Panc1 (cell line): ENCODE results near the gene PLPP4. TPM values are rescaled to one million over a fixed set of nuclear protein-coding genes. Genes with fewer than 3 reads are reported as not detected.

Source experiments
- ATAC-seq: fragments of 200-7000 bp; cut with Tn5 transposase; 2 replicates; pipeline ENCODE4 v1.9.1; 2020; ENCODE audit warnings: mild to moderate bottlenecking, moderate library complexity
- BruUV-seq: library from RNA; stranded (reverse); fragments of 400-500 nt; replicated peaks from 2 replicates; lab custom pipeline; 2021; lab: Mats Ljungman, UMichigan
- CTCF ChIA-PET: fragments of 300-600 bp; sonication (Branson Sonifier 250); formaldehyde crosslinking; loops from one replicate; lab custom pipeline; 2022; ENCODE audit warnings: antibody characterized with exemption; lab: Charles Lee
- POLR2A ChIA-PET: fragments of 300-600 bp; sonication (Branson Sonifier 250); formaldehyde crosslinking; loops from one replicate; lab custom pipeline; 2022; ENCODE audit warnings: antibody characterized with exemption; lab: Charles Lee
- DNase-seq: peaks from one replicate; pipeline ENCODE4 v3.0.0-alpha.2; 2010; ENCODE audit warnings: low read depth, low spot score
- H3K27ac ChIP-seq: 2 replicates; pipeline ENCODE4 v1.5.1; 2011; ENCODE audit warnings: mild to moderate bottlenecking, low read length, inconsistent platforms
- H3K27me3 ChIP-seq: fragments of 200-500 bp; sonication (Bioruptor generic); 2 replicates; pipeline ENCODE4 v1.6.0; 2014; ENCODE audit warnings: low read length, inconsistent platforms; ENCODE audit not compliant: control insufficient read depth, insufficient read depth
- H3K36me3 ChIP-seq: fragments of 200-500 bp; sonication (Bioruptor generic); 2 replicates; pipeline ENCODE4 v1.5.1; 2014; ENCODE audit warnings: inconsistent platforms, mild to moderate bottlenecking, low read length, moderate library complexity; ENCODE audit not compliant: control insufficient read depth, insufficient read depth
- H3K4me1 ChIP-seq: 2 replicates; pipeline ENCODE4 v1.5.1; 2011; ENCODE audit warnings: inconsistent platforms, mild to moderate bottlenecking, low read length, moderate library complexity; ENCODE audit not compliant: control insufficient read depth, insufficient read depth
- H3K4me3 ChIP-seq, 2 experiments: 2 replicates each; pipeline ENCODE4 v1.5.1; 2011 to 2012; ENCODE audit warnings: low read depth in 2 of 2, low read length in 2 of 2, mild to moderate bottlenecking in 2 of 2, inconsistent platforms in 1 of 2, moderate library complexity in 1 of 2
- H3K9me3 ChIP-seq: fragments of 200-500 bp; sonication (Bioruptor generic); 2 replicates; pipeline ENCODE4 v1.5.1; 2014; ENCODE audit warnings: low read depth, mild to moderate bottlenecking, inconsistent platforms, low read length, moderate library complexity; ENCODE audit not compliant: control insufficient read depth, insufficient read depth
- POLR2AphosphoS5 ChIP-seq: IDR thresholded peaks from 2 replicates; pipeline ENCODE4 v1.6.1; 2012; ENCODE audit warnings: mild to moderate bottlenecking, low read depth, low read length, moderate library complexity
- SIN3A ChIP-seq: IDR thresholded peaks from 2 replicates; pipeline ENCODE4 v1.6.1; 2012; ENCODE audit warnings: low read depth, mild to moderate bottlenecking, low read length, moderate library complexity, borderline replicate concordance; ENCODE audit not compliant: insufficient read depth
- TCF7L2 ChIP-seq: IDR thresholded peaks from 2 replicates; pipeline ENCODE4 v1.6.1; 2011; ENCODE audit warnings: mild to moderate bottlenecking, low read depth, low read length, inconsistent platforms
- in situ Hi-C: cut with HindIII; loops from 2 replicates; pipeline ENCODE4 v1.10.0; 2016; ENCODE audit warnings: low sequenced_read_pairs, low pct_unique_long_range_greater_than_20kb
- intact Hi-C: fragments of 100-400 bp; cut with micrococcal nuclease; formaldehyde crosslinking; loops from one replicate; pipeline ENCODE4 v1.10.0; 2022; ENCODE audit not compliant: unreplicated experiment
- total RNA-seq: library from RNA; stranded (reverse); gene quantifications from one replicate; pipeline ENCODE4 v1.2.1, GENCODE V29; 2021; ENCODE audit not compliant: unreplicated experiment
- TF ChIP-seq, protein P1 (sequence below), 2 experiments: IDR thresholded peaks; 2 replicates each; pipeline ENCODE4 v1.6.1; 2011 to 2012; ENCODE audit warnings: low read depth in 2 of 2, control low read depth in 1 of 2, low read length in 1 of 2, mild to moderate bottlenecking in 1 of 2, moderate library complexity in 1 of 2; ENCODE audit not compliant: insufficient read depth in 1 of 2
- TF ChIP-seq, protein P2 (sequence below): fragments of 450-650 bp; IDR thresholded peaks from 2 replicates; pipeline ENCODE4 v1.5.1; 2017; ENCODE audit warnings: mild to moderate bottlenecking

The PLPP4 gene
- total RNA-seq, 1 experiment from 2014 or later, result 0.18 TPM

DNA sequence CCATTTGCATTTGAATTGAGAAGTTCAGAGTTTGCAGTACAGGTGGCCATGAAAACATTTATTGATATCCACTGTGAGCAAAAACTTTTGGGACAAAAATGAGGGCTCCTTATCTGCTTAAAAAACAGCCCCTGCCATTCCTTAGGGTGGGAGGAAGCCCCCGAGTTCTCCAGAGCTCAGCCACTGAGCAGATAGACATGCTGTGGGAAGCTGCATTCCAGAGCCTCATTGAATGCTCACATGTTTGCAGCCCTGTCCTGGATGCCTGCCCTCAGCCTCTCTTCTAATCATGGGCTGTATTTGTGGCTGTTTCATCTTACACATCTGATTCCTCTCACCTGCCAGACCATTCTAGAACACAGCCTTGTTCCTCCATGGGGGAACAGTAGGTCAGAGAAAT lies 33.3 kb downstream of the PLPP4 start:
- BruUV-seq, result no TSS peak
- TF ChIP-seq POLR2AphosphoS5 (no peak), TCF7L2 (no peak), SIN3A (no peak)
- TF ChIP-seq, protein P1, sequence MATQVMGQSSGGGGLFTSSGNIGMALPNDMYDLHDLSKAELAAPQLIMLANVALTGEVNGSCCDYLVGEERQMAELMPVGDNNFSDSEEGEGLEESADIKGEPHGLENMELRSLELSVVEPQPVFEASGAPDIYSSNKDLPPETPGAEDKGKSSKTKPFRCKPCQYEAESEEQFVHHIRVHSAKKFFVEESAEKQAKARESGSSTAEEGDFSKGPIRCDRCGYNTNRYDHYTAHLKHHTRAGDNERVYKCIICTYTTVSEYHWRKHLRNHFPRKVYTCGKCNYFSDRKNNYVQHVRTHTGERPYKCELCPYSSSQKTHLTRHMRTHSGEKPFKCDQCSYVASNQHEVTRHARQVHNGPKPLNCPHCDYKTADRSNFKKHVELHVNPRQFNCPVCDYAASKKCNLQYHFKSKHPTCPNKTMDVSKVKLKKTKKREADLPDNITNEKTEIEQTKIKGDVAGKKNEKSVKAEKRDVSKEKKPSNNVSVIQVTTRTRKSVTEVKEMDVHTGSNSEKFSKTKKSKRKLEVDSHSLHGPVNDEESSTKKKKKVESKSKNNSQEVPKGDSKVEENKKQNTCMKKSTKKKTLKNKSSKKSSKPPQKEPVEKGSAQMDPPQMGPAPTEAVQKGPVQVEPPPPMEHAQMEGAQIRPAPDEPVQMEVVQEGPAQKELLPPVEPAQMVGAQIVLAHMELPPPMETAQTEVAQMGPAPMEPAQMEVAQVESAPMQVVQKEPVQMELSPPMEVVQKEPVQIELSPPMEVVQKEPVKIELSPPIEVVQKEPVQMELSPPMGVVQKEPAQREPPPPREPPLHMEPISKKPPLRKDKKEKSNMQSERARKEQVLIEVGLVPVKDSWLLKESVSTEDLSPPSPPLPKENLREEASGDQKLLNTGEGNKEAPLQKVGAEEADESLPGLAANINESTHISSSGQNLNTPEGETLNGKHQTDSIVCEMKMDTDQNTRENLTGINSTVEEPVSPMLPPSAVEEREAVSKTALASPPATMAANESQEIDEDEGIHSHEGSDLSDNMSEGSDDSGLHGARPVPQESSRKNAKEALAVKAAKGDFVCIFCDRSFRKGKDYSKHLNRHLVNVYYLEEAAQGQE (IDR thresholded peaks at IDR 0.05; ENCODE audit: insufficient read depth in 1 of 2, low read depth in 2 of 2, low read length in 1 of 2), result no peak
- TF ChIP-seq, protein P2, sequence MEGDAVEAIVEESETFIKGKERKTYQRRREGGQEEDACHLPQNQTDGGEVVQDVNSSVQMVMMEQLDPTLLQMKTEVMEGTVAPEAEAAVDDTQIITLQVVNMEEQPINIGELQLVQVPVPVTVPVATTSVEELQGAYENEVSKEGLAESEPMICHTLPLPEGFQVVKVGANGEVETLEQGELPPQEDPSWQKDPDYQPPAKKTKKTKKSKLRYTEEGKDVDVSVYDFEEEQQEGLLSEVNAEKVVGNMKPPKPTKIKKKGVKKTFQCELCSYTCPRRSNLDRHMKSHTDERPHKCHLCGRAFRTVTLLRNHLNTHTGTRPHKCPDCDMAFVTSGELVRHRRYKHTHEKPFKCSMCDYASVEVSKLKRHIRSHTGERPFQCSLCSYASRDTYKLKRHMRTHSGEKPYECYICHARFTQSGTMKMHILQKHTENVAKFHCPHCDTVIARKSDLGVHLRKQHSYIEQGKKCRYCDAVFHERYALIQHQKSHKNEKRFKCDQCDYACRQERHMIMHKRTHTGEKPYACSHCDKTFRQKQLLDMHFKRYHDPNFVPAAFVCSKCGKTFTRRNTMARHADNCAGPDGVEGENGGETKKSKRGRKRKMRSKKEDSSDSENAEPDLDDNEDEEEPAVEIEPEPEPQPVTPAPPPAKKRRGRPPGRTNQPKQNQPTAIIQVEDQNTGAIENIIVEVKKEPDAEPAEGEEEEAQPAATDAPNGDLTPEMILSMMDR, result no peak
- H3K27ac ChIP-seq, result no peak overlapping the region
- no peak overlapping the region for H3K4me3 ChIP-seq
- ChIA-PET CTCF (no interaction called here), POLR2A (no interaction called here)
- no peaks in the 10 kb centered on the region for H3K4me1 ChIP-seq
- no peaks in the 10 kb centered on the region for H3K36me3 ChIP-seq
- in situ Hi-C loops, result no loop called here
- no peaks in the 10 kb centered on the region for H3K9me3 ChIP-seq
- DNase-seq, result no peak
- H3K27me3 ChIP-seq, result no peaks in the 10 kb centered on the region; the same call in none of the 2 replicates
- ATAC-seq, result no peak
- intact Hi-C loops, result no loop called here

DNA sequence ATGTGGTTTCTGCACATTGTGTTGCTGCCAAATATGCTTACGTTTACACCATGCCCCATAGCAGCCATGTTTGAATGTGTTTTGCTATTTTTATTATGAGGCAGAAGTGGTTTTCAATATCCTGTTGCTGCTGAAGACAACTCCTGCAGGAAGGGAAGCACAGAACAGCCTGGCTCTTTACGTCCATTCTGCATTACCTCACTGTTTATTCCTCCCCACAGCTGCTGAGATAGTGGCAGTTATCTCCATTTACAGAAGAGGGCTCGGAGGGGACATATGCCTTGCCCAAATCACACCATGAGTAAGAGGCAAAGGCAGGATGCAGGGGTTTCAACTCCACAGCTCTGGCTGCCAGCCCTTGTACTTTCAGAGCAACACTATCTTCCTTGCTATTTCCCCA lies 35.3 kb downstream of the PLPP4 start:
- BruUV-seq, result no TSS peak
- no peaks in the 10 kb centered on the region for H3K36me3 ChIP-seq
- H3K27me3 ChIP-seq, result no peaks in the 10 kb centered on the region; the same call in none of the 2 replicates
- ATAC-seq, result no peak
- no peak for TF ChIP-seq SIN3A
- no peak for TF ChIP-seq POLR2AphosphoS5
- TF ChIP-seq, protein P2, result no peak
- no peak for TF ChIP-seq TCF7L2
- TF ChIP-seq, protein P1 (IDR thresholded peaks at IDR 0.05; ENCODE audit: insufficient read depth in 1 of 2, low read depth in 2 of 2, low read length in 1 of 2), result no peak
- no peak for DNase-seq
- H3K4me1 ChIP-seq, result no peaks in the 10 kb centered on the region
- ChIA-PET CTCF (no interaction called here), POLR2A (no interaction called here)
- H3K4me3 ChIP-seq, result no peak overlapping the region
- in situ Hi-C loops, result no loop called here
- no peak overlapping the region for H3K27ac ChIP-seq
- H3K9me3 ChIP-seq, result no peaks in the 10 kb centered on the region
- intact Hi-C loops, result no loop called here
